Immature natural killer cell (primary cell): ENCODE data around the gene WDR73. TPM values are rescaled to one million over a fixed set of nuclear protein-coding genes. Genes with fewer than 3 reads are reported as not detected.

ENCODE experiments used
- DNase-seq, 3 donors: peaks; one replicate each; pipeline ENCODE4 v3.0.0; 2022; ENCODE audit warnings: mixed read lengths in 1 of 3
- H3K27ac Mint-ChIP-seq, 6 donors: one replicate each; pipeline ENCODE4 v1.8.0; 2020; ENCODE audit warnings: mixed read lengths in 6 of 6, mild to moderate bottlenecking in 5 of 6, inconsistent platforms in 4 of 6, moderate library complexity in 3 of 6
- H3K27me3 Mint-ChIP-seq, 3 donors: one replicate each; pipeline ENCODE4 v1.8.0; 2020 to 2021; ENCODE audit warnings: low read depth in 3 of 3, mild to moderate bottlenecking in 3 of 3, mixed read lengths in 3 of 3, moderate library complexity in 3 of 3, inconsistent platforms in 1 of 3
- H3K36me3 Mint-ChIP-seq, 3 donors: one replicate each; pipeline ENCODE4 v1.8.0; 2020; ENCODE audit warnings: mixed read lengths in 3 of 3, inconsistent platforms in 2 of 3, mild to moderate bottlenecking in 2 of 3
- H3K4me1 Mint-ChIP-seq, 2 donors: one replicate each; pipeline ENCODE4 v1.8.0; 2020; ENCODE audit warnings: inconsistent platforms in 2 of 2, mild to moderate bottlenecking in 2 of 2, mixed read lengths in 2 of 2, moderate library complexity in 1 of 2
- H3K4me3 Mint-ChIP-seq, 5 donors: one replicate each; pipeline ENCODE4 v1.8.0; 2020; ENCODE audit warnings: mild to moderate bottlenecking in 5 of 5, mixed read lengths in 5 of 5, inconsistent platforms in 3 of 5, moderate library complexity in 3 of 5
- H3K9me3 Mint-ChIP-seq, 6 donors: one replicate each; pipeline ENCODE4 v1.8.0; 2020; ENCODE audit warnings: mild to moderate bottlenecking in 6 of 6, mixed read lengths in 6 of 6, inconsistent platforms in 4 of 6, moderate library complexity in 3 of 6
- polyA plus RNA-seq, 3 donors: library from polyadenylated mRNA; unstranded; fragments of 300-500 nt; fragmentation: Illumina TruSeq; gene quantifications; one replicate each; pipeline ENCODE4 v1.2.3, GENCODE V29; 2021

Gene WDR73
- polyA plus RNA-seq, 3 donors from 2014 or later: 11.4 to 22.5 (median 17.0) TPM

GRCh38 chr15:84669726-84670125 is 15.6 kb upstream of the WDR73 start:
- H3K36me3 Mint-ChIP-seq: peaks cover 11 to 29% (median 16%) of the 10 kb centered on the region in 3 donors
- H3K4me1 Mint-ChIP-seq: peaks cover 0 to 6% of the 10 kb centered on the region in 2 donors
- no peaks in the 10 kb centered on the region for H3K9me3 Mint-ChIP-seq
- no peak for DNase-seq
- peaks cover 0 to 3% (median 0%) of the 10 kb centered on the region in 3 donors for H3K27me3 Mint-ChIP-seq
- no peak overlapping the region for H3K4me3 Mint-ChIP-seq
- peak overlapping the region in 3 of 6 donors; percentile 30 to 48 (median 47) for H3K27ac Mint-ChIP-seq

GRCh38 chr15:84668221-84668982 is 14.3 kb upstream of the WDR73 start:
- Mint-ChIP-seq H3K4me3 (no peak overlapping the region), H3K36me3 (peaks cover 10 to 29% (median 16%) of the 10 kb centered on the region in 3 donors), H3K27ac (no peak overlapping the region)

GRCh38 chr15:84666373-84666772 is 12.3 kb upstream of the WDR73 start:
- Mint-ChIP-seq H3K9me3 (no peaks in the 10 kb centered on the region), H3K27ac (peak overlapping the region in 5 of 6 donors; percentile 4 to 81 (median 29)), H3K36me3 (peaks cover 10 to 24% (median 16%) of the 10 kb centered on the region in 3 donors), H3K4me3 (no peak overlapping the region), H3K27me3 (peaks cover 0 to 2% (median 0%) of the 10 kb centered on the region in 3 donors), H3K4me1 (peaks cover 0 to 1% of the 10 kb centered on the region in 2 donors)
- DNase-seq: no peak

More at GRCh38 chr15:84668221-84668982, 14.3 kb upstream of the WDR73 start:
- DNase-seq: no peak
- Mint-ChIP-seq H3K4me1 (peaks cover 0 to 5% of the 10 kb centered on the region in 2 donors), H3K27me3 (peaks cover 0 to 2% (median 0%) of the 10 kb centered on the region in 3 donors), H3K9me3 (no peaks in the 10 kb centered on the region)

- Mint-ChIP-seq H3K36me3 (peaks cover 0 to 4% (median 4%) of the 10 kb centered on the region in 3 donors), H3K9me3 (no peaks in the 10 kb centered on the region), H3K27me3 (peaks cover 4 to 12% (median 5%) of the 10 kb centered on the region in 3 donors), H3K27ac (peak overlapping the region in 1 of 6 donors; percentile 24), H3K4me1 (peaks cover 28 to 37% of the 10 kb centered on the region in 2 donors), H3K4me3 (no peak overlapping the region)
- DNase-seq: no peak
Measured at GRCh38 chr15:84661001-84661400, 6.9 kb upstream of the WDR73 start.

- no peak for DNase-seq
- H3K36me3 Mint-ChIP-seq: peaks cover 0 to 4% (median 3%) of the 10 kb centered on the region in 3 donors
- H3K27me3 Mint-ChIP-seq: peaks cover 4 to 12% (median 5%) of the 10 kb centered on the region in 3 donors
- peaks cover 31 to 45% of the 10 kb centered on the region in 2 donors for H3K4me1 Mint-ChIP-seq
- peak overlapping the region in 4 of 5 donors; percentile 18 to 88 (median 68) for H3K4me3 Mint-ChIP-seq
- H3K27ac Mint-ChIP-seq: peak overlapping the region; percentile 61 to 86 (median 78)
- no peaks in the 10 kb centered on the region for H3K9me3 Mint-ChIP-seq
Measured at GRCh38 chr15:84659904-84660781, 6.1 kb upstream of the WDR73 start.

GRCh38 chr15:84658788-84659411 is 4.8 kb upstream of the WDR73 start:
- H3K27me3 Mint-ChIP-seq: peaks cover 9 to 17% (median 11%) of the 10 kb centered on the region in 3 donors
- DNase-seq: no peak
- H3K9me3 Mint-ChIP-seq: no peaks in the 10 kb centered on the region
- H3K4me3 Mint-ChIP-seq: peak overlapping the region; percentile 81 to 88 (median 83)
- peaks cover 38 to 57% of the 10 kb centered on the region in 2 donors for H3K4me1 Mint-ChIP-seq
- H3K27ac Mint-ChIP-seq: peak overlapping the region; percentile 73 to 88 (median 82)
- H3K36me3 Mint-ChIP-seq: no peaks in the 10 kb centered on the region

- Mint-ChIP-seq H3K27me3 (peaks cover 9 to 20% (median 11%) of the 10 kb centered on the region in 3 donors), H3K27ac (peak within 1 kb of the TSS; percentile 73 to 88 (median 82)), H3K4me1 (peaks cover 44 to 64% of the 10 kb centered on the region in 2 donors), H3K4me3 (peak within 1 kb of the TSS; percentile 81 to 88 (median 83)), H3K36me3 (no peaks in the 10 kb centered on the region), H3K9me3 (no peaks in the 10 kb centered on the region)
- peak; percentile 86 to 89 (median 88) for DNase-seq
Measured at GRCh38 chr15:84658080-84658787, 4.2 kb upstream of the WDR73 start, which contains the start of gene NMB. NMB (minus strand) TSS chr15:84658199; CDS start chr15:84658152, 47 bp downstream.

GRCh38 chr15:84657748-84658079 is 3.6 kb upstream of the WDR73 start:
- Mint-ChIP-seq H3K4me1 (peaks cover 44 to 64% of the 10 kb centered on the region in 2 donors), H3K27me3 (peaks cover 9 to 20% (median 11%) of the 10 kb centered on the region in 3 donors), H3K4me3 (peak overlapping the region; percentile 68 to 82 (median 74)), H3K36me3 (no peaks in the 10 kb centered on the region), H3K27ac (peak overlapping the region in 1 of 6 donors; percentile 17), H3K9me3 (no peaks in the 10 kb centered on the region)
- DNase-seq: no peak

- H3K4me1 Mint-ChIP-seq: peaks cover 48 to 71% of the 10 kb centered on the region in 2 donors
- H3K27ac Mint-ChIP-seq: peak overlapping the region in 1 of 6 donors; percentile 17
Measured at GRCh38 chr15:84656972-84657371, 2.9 kb upstream of the WDR73 start.

GRCh38 chr15:84654689-84655453 is 788 bp upstream of the WDR73 start:
- H3K27ac Mint-ChIP-seq: peak overlapping the region; percentile 62 to 98 (median 94)
- H3K4me1 Mint-ChIP-seq: peaks cover 44 to 69% of the 10 kb centered on the region in 2 donors
- DNase-seq: peak; percentile 54 to 66 (median 64)
- peak overlapping the region; percentile 98 to 99 (median 99) for H3K4me3 Mint-ChIP-seq
- H3K27me3 Mint-ChIP-seq: peaks cover 9 to 18% (median 11%) of the 10 kb centered on the region in 3 donors
- no peaks in the 10 kb centered on the region for H3K9me3 Mint-ChIP-seq
- peaks cover 9 to 10% (median 9%) of the 10 kb centered on the region in 3 donors for H3K36me3 Mint-ChIP-seq

More at GRCh38 chr15:84656972-84657371, 2.9 kb upstream of the WDR73 start:
- peaks cover 9 to 20% (median 11%) of the 10 kb centered on the region in 3 donors for H3K27me3 Mint-ChIP-seq
- peak overlapping the region; percentile 68 to 82 (median 74) for H3K4me3 Mint-ChIP-seq
- no peak for DNase-seq
- H3K9me3 Mint-ChIP-seq: no peaks in the 10 kb centered on the region
- H3K36me3 Mint-ChIP-seq: peaks cover 4 to 5% (median 4%) of the 10 kb centered on the region in 3 donors

- DNase-seq: no peak
- peaks cover 14 to 17% (median 16%) of the 10 kb centered on the region in 3 donors for H3K36me3 Mint-ChIP-seq
- H3K27ac Mint-ChIP-seq: peak overlapping the region; percentile 92 to 98 (median 95)
- H3K27me3 Mint-ChIP-seq: peaks cover 8 to 15% (median 11%) of the 10 kb centered on the region in 3 donors
- H3K4me3 Mint-ChIP-seq: peak overlapping the region; percentile 98 to 99 (median 99)
- no peaks in the 10 kb centered on the region for H3K9me3 Mint-ChIP-seq
- peaks cover 32 to 61% of the 10 kb centered on the region in 2 donors for H3K4me1 Mint-ChIP-seq
Measured at GRCh38 chr15:84653584-84653909, 536 bp downstream of the WDR73 start.

- no peak overlapping the region for H3K4me3 Mint-ChIP-seq
- H3K4me1 Mint-ChIP-seq: peaks cover 19 to 38% of the 10 kb centered on the region in 2 donors
- no peak overlapping the region for H3K27ac Mint-ChIP-seq
- no peaks in the 10 kb centered on the region for H3K9me3 Mint-ChIP-seq
- H3K36me3 Mint-ChIP-seq: peaks cover 17 to 30% (median 29%) of the 10 kb centered on the region in 3 donors
- no peak for DNase-seq
- H3K27me3 Mint-ChIP-seq: peaks cover 5 to 15% (median 10%) of the 10 kb centered on the region in 3 donors
Measured at GRCh38 chr15:84649706-84650105, 4.4 kb downstream of the WDR73 start.
